Endothelial cell of umbilical vein (primary cell): Measurements from ENCODE around the gene FCMR.

Source experiments
- JUN ChIP-seq: IDR thresholded peaks from 2 replicates; pipeline ENCODE4 v1.6.1; 2011; ENCODE audit warnings: borderline replicate concordance, low read depth; ENCODE audit not compliant: insufficient read length, insufficient read depth
- MYC ChIP-seq: IDR thresholded peaks from one replicate; pipeline ENCODE4 v1.6.1; 2011; ENCODE audit warnings: mild to moderate bottlenecking, low read depth, low read length
- POLR2A ChIP-seq: IDR thresholded peaks from 2 replicates; pipeline ENCODE4 v1.6.1; 2012; ENCODE audit warnings: low read depth, mild to moderate bottlenecking, control low read depth, low read length
- POLR2AphosphoS5 ChIP-seq: IDR thresholded peaks from 2 replicates; pipeline ENCODE4 v1.6.1; 2012; ENCODE audit warnings: low read depth, mild to moderate bottlenecking, control low read depth, low read length, moderate library complexity; ENCODE audit not compliant: insufficient read depth
- TF ChIP-seq, protein P1 (sequence below), 2 donors: IDR thresholded peaks; 1 replicate in 1 of 2; 2 replicates in 1 of 2; pipeline ENCODE4 v1.5.1; 2011; ENCODE audit warnings: low read length in 2 of 2, mild to moderate bottlenecking in 2 of 2, moderate library complexity in 2 of 2, control low read depth in 1 of 2, inconsistent platforms in 1 of 2, low read depth in 1 of 2; ENCODE audit not compliant: insufficient read depth in 1 of 2; ENCODE audit errors: extremely low read depth in 1 of 2
- TF ChIP-seq, protein P2 (sequence below): IDR thresholded peaks from 2 replicates; pipeline ENCODE4 v1.6.1; 2011; ENCODE audit not compliant: insufficient read depth, insufficient read length

DNA sequence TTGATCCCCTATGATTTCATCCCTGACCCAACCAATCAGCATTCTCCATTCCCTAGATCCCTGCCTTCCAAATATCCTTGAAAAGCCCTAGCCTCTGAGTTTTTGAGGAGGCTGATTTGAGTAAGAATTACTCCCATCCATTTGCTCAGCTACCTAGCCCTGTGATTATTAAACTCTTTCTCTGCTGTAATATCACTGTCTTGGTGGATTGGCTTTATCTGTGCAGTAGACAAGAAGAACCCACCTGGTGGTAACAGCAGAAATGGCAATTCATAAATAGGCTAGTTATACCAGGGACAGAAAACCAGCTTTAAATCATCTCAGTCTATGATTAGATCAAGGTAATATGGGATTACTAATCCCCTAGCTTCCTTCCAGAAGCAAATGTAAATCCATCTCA lies 43.3 kb downstream of the FCMR start:
- TF ChIP-seq, protein P1, sequence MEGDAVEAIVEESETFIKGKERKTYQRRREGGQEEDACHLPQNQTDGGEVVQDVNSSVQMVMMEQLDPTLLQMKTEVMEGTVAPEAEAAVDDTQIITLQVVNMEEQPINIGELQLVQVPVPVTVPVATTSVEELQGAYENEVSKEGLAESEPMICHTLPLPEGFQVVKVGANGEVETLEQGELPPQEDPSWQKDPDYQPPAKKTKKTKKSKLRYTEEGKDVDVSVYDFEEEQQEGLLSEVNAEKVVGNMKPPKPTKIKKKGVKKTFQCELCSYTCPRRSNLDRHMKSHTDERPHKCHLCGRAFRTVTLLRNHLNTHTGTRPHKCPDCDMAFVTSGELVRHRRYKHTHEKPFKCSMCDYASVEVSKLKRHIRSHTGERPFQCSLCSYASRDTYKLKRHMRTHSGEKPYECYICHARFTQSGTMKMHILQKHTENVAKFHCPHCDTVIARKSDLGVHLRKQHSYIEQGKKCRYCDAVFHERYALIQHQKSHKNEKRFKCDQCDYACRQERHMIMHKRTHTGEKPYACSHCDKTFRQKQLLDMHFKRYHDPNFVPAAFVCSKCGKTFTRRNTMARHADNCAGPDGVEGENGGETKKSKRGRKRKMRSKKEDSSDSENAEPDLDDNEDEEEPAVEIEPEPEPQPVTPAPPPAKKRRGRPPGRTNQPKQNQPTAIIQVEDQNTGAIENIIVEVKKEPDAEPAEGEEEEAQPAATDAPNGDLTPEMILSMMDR (IDR thresholded peaks at IDR 0.05; ENCODE audit: extremely low read depth in 1 of 2, insufficient read depth in 1 of 2, low read depth in 1 of 2, low read length in 2 of 2) = no peak
- TF ChIP-seq MYC (no peak), POLR2A (no peak), POLR2AphosphoS5 (no peak), JUN (no peak)
- TF ChIP-seq, protein P2, sequence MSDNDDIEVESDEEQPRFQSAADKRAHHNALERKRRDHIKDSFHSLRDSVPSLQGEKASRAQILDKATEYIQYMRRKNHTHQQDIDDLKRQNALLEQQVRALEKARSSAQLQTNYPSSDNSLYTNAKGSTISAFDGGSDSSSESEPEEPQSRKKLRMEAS = no peak
